Middle frontal gyrus (tissue), 1 donor: ENCODE data around the gene SLC27A4.

Experiments used
- DNase-seq: peaks from one replicate; pipeline ENCODE4 v3.0.0-alpha.2; 2015; ENCODE audit warnings: low spot score; ENCODE audit errors: extremely low spot score

The SLC27A4 gene

GRCh38 chr9:128390150-128390812, 50.0 kb downstream of the SLC27A4 start:
- DNase-seq, result no peak

GRCh38 chr9:128390813-128391711, 50.7 kb downstream of the SLC27A4 start:
- no peak for DNase-seq

- DNase-seq, result no peak
These were observed 51.6 kb downstream of the SLC27A4 start for GRCh38 chr9:128391956-128392301.

- DNase-seq, result no peak
These were observed 52.2 kb downstream of the SLC27A4 start for GRCh38 chr9:128392302-128393144.

- DNase-seq, result no peak
These were observed 52.9 kb downstream of the SLC27A4 start for GRCh38 chr9:128393145-128393775.

- DNase-seq, result no peak
These were observed 53.6 kb downstream of the SLC27A4 start for GRCh38 chr9:128393970-128394369.

- DNase-seq, result no peak
These were observed 54.2 kb downstream of the SLC27A4 start for GRCh38 chr9:128394379-128395168.

- DNase-seq, result no peak
These were observed 56.8 kb downstream of the SLC27A4 start for GRCh38 chr9:128396970-128397613.

GRCh38 chr9:128397831-128398230, 57.5 kb downstream of the SLC27A4 start:
- no peak for DNase-seq

- DNase-seq, result no peak
These were observed 59.5 kb downstream of the SLC27A4 start for GRCh38 chr9:128399861-128400260.

- DNase-seq, result no peak
These were observed 64.2 kb downstream of the SLC27A4 start for GRCh38 chr9:128404560-128404959.

GRCh38 chr9:128405077-128405779, 64.9 kb downstream of the SLC27A4 start:
- DNase-seq, result no peak

- no peak for DNase-seq
These were observed 65.4 kb downstream of the SLC27A4 start for GRCh38 chr9:128405780-128406171.

GRCh38 chr9:128406848-128407391, 66.6 kb downstream of the SLC27A4 start:
- DNase-seq, result no peak

- peak; percentile 72 for DNase-seq
These were observed 68.7 kb downstream of the SLC27A4 start for GRCh38 chr9:128408963-128409431.

- no peak for DNase-seq
These were observed 69.1 kb downstream of the SLC27A4 start for GRCh38 chr9:128409450-128409849.

GRCh38 chr9:128409978-128410377, 69.7 kb downstream of the SLC27A4 start:
- no peak for DNase-seq
